Mucosa of stomach (tissue), 1 donor: Measurements from ENCODE around the gene FHAD1.
"Not testable (repeated sequence)": the region's sequence is repeated elsewhere in the genome, so short reads cannot be mapped to it uniquely, and the experiment has no call there.

ENCODE experiments used
- H3K27me3 ChIP-seq: one replicate; pipeline ENCODE4 v1.7.0; 2013; ENCODE audit warnings: mild to moderate bottlenecking, low read length; ENCODE audit not compliant: control insufficient read depth, insufficient read depth
- H3K36me3 ChIP-seq: one replicate; pipeline ENCODE4 v1.7.0; 2013; ENCODE audit warnings: low read length; ENCODE audit not compliant: control insufficient read depth, insufficient read depth
- H3K4me1 ChIP-seq: one replicate; pipeline ENCODE4 v1.7.0; 2013; ENCODE audit warnings: mild to moderate bottlenecking, low read length; ENCODE audit not compliant: control insufficient read depth, insufficient read depth
- H3K4me3 ChIP-seq: one replicate; pipeline ENCODE4 v1.7.0; 2013; ENCODE audit warnings: low read length
- H3K9ac ChIP-seq: one replicate; pipeline ENCODE4 v1.7.0; 2013; ENCODE audit warnings: mild to moderate bottlenecking, low read length, moderate library complexity
- H3K9me3 ChIP-seq: one replicate; pipeline ENCODE4 v1.7.0; 2013; ENCODE audit warnings: mild to moderate bottlenecking, low read length, moderate library complexity; ENCODE audit not compliant: control insufficient read depth
- donor health status: Pancreatic carcinoma.

The FHAD1 gene

DNA sequence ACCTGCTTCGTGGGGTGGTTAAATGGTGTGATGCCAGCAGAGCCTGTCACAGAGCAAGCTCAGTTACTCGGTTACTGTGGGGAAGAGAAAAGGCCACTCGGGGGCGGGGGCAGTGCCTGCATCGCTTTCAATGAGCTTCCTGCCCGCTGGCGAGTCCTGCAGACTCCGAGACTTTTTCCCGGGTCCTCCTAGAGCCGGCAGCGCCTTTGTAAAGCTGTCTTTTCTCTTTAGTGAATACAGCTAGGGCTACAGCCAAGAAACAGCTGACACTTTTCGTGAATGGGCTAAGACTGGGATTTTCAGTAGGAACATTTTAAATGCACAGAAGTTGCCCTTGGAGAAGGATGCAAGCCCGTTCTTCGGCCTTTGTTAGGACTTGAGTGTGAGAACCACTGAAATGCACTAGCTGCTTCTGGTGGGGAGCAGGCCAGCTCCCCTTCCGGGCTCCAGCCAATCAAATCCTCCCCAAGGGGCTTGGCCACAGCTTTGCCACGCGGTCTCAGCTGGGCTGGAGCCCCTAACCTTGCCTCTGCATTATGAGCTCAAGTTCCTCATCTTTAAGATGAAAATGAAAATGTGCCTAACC is 139.2 kb downstream of the FHAD1 start:
- Histone ChIP-seq H3K27me3 (no peaks in the 10 kb centered on the region), H3K9ac (no peak overlapping the region), H3K9me3 (no peaks in the 10 kb centered on the region), H3K36me3 (no peaks in the 10 kb centered on the region), H3K4me1 (no peaks in the 10 kb centered on the region), H3K4me3 (no peak overlapping the region)

DNA sequence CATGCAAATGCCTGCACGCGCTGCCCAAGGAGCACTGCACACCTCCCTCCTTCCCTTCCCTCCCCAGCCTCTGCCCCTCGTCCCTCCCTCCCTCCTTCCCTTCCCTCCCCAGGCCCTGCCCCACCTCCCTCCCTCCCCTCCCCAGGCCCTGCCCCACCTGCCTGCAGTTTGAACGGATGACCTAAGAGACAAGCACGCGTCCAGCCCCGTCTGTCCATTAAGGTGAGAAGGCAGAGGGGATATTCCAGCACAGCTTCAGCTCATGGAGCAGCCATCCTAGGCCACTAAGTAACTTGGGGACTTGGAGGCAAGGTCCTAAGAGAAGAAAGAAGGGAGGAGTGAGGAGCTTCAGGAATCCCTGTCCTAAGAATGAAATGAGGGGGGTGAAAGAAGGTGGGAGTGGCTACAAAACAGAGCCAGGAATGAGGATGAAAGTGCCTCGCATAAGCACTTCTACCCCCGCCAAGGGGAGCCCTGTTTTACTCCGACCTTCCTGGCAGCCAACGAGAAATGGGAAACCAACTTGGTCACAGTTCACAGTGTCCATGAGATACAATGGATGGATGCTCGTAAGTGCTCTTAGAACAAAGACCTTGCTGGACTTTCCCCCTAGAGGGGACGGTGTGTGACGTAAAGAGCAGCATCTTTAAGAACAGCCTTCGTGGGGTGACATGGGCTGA is 141.3 kb downstream of the FHAD1 start:
- Histone ChIP-seq H3K36me3 (no peaks in the 10 kb centered on the region), H3K4me1 (no peaks in the 10 kb centered on the region), H3K9me3 (no peaks in the 10 kb centered on the region), H3K9ac (no peak overlapping the region), H3K27me3 (no peaks in the 10 kb centered on the region), H3K4me3 (no peak overlapping the region)

DNA sequence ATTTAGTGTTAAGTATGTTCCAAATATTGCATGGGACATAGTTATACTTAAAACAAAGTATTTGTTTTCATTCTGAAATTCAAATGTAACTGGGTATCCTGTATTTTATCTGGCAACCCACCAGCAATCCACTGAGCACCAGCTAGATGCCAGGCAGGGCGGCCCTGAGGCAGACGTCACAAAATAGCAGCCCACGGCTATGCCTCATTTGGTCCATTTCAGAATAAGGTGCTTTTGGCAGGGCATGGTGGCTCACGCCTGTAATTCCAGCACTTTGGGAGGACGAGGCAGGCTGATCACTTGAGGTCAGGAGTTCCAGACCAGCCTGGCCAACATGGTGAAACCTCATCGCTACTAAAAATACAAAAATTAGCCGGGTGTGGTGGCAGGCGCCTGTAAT is 142.8 kb downstream of the FHAD1 start:
- not testable (repeated sequence) for H3K4me3 ChIP-seq, H3K36me3 ChIP-seq, H3K27me3 ChIP-seq, H3K9ac ChIP-seq, H3K9me3 ChIP-seq
- H3K4me1 ChIP-seq: peaks cover 13% of the 10 kb centered on the region

DNA sequence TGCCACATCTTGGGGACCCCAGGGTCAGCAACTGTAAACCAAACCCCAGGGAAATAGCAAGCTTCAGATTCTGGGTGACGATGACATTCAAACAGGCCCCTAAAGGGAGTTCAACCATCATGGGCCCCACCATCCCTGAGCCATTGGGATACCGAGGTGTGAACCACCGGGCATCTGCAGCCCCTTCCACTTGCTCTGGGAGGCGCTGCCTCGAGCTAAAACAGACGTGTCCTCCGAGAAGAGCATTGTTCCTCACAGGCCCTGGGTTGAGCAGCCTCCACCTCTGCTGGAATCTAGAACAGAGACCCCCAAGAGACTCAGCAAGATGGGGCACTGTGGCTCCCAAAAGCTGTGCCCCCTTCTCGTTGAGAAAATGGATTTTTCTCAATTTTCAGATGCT is 143.6 kb downstream of the FHAD1 start:
- Histone ChIP-seq H3K36me3 (no peaks in the 10 kb centered on the region), H3K4me3 (no peak overlapping the region), H3K4me1 (peaks cover 13% of the 10 kb centered on the region), H3K9ac (no peak overlapping the region), H3K9me3 (no peaks in the 10 kb centered on the region), H3K27me3 (no peaks in the 10 kb centered on the region)

DNA sequence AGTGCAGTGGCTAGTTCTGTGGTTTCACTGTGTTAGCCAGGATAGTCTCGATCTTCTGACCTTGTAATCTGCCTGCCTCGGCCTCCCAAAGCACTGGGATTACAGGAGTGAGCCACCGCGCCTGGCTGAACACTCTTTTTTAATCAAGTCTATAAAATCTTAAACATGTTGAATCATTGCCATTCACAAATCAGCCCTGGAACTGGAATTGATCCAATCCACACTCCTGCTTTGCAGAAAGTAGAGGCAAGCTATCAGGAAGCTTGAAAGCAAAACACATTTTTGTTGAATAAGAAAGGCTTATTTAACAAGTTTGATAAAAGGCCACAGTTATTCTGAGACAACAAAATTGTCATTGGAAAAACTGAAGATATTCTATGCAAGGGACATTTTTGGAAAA is 144.3 kb downstream of the FHAD1 start:
- H3K36me3 ChIP-seq: no peaks in the 10 kb centered on the region
- no peak overlapping the region for H3K9ac ChIP-seq
- no peak overlapping the region for H3K4me3 ChIP-seq
- no peaks in the 10 kb centered on the region for H3K9me3 ChIP-seq
- H3K4me1 ChIP-seq: peaks cover 13% of the 10 kb centered on the region
- no peaks in the 10 kb centered on the region for H3K27me3 ChIP-seq

DNA sequence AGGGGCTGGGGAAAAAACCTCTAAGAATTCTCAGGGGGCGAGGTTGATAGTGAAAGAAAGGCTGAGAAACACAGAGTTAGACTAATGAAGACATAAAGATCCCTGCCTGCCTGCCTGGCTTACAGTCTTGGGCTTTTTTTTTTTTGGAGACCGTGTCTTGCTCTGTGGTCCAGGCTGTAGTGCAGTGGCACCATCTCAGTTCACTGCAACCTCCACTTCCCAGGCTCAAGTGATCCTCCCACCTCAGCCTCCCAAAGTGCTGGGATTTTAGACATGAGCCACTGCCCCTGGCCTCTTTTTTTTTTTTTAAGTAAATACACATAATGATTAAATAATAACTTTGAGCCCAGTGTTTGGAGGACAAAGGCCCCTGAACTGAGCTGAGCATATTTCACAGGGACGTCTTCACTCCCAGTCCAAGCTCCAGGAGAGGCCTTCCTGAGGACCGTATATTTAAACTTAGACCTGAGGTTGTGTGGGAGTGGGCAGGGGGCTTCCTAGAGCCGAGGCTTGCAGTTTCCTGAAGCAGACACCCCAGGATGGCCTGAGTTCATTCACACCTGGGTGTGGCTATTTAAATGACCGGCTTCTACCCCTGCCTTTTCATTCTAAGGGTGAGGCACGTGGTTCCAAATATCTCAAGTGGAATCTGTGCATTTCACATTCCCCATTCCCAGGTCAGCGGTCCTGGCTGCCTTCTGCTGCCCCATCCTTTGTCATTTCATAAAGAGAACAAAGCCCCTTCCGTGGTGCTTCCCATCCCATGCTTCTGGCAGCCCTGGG is 146.6 kb downstream of the FHAD1 start:
- H3K9ac ChIP-seq: no peak overlapping the region
- no peak overlapping the region for H3K4me3 ChIP-seq
- peaks cover 13% of the 10 kb centered on the region for H3K4me1 ChIP-seq

DNA sequence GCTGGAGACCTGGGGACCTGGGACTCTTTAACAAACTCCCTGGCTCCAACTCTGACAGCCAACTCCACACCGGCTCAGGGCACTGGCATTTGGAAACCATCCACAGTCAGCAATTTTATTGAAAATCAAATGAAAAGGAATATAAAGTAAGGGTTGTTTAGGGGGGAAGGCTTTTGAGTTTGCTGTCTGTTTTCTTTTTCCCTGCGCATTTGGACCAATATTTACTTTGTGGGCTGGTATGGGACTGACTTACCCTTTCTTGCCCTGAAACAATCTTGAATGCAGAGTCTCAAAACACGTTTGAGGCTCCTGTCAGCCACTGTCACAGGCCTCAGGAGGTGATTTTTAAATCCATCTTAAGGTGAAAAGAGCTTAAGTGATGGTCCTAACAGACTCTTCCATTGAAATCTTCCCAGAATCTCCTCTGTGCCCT is 147.3 kb downstream of the FHAD1 start:
- Histone ChIP-seq H3K27me3 (no peaks in the 10 kb centered on the region), H3K4me1 (peaks cover 13% of the 10 kb centered on the region), H3K9ac (no peak overlapping the region), H3K36me3 (no peaks in the 10 kb centered on the region), H3K4me3 (no peak overlapping the region), H3K9me3 (no peaks in the 10 kb centered on the region)

More for the DNA sequence above, 146.6 kb downstream of the FHAD1 start:
- H3K9me3 ChIP-seq: no peaks in the 10 kb centered on the region
- no peaks in the 10 kb centered on the region for H3K36me3 ChIP-seq
- H3K27me3 ChIP-seq: no peaks in the 10 kb centered on the region

DNA sequence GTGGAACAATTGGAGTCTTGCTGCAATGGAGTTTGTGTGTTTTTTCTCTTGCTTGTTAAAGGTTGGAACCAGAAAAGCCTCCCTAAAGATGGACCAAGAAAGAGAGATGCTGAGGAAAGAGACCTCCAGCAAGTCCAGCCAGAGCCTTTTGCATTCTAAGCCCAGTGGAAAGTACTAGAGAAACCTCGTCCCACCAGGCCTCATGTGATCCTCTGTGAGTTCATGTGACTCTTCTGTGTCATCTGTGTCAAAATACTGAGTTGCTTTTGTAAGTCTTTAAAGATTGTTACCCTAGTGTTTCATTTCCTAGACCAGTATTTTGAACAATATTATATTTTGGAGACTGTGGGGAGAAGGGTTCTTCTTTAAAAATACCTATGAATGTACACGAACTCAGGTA is 150.2 kb downstream of the FHAD1 start:
- Histone ChIP-seq H3K9me3 (peaks cover 7% of the 10 kb centered on the region), H3K4me1 (peaks cover 13% of the 10 kb centered on the region), H3K36me3 (peaks cover 4% of the 10 kb centered on the region), H3K9ac (no peak overlapping the region), H3K4me3 (no peak overlapping the region), H3K27me3 (no peaks in the 10 kb centered on the region)

DNA sequence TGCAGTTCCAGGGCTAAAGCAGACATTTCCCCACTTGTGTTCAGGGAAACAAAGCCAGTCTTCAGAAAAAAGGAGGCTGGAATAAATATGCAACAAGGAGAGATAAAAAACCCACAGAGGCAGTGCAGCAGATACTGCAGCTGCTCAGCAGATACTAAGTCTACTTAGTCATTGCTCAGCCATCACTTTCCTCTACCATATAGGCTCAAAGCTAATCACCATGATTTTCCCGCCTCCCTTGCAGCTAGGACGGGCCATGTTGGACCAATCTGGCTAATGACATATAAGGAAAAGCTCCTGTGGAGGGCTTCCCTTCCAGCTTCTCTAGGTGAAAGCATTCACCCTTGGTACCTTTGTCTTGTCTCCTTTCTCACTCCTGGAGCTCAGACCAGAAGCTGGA is 152.7 kb downstream of the FHAD1 start:
- H3K4me3 ChIP-seq: no peak overlapping the region
- peaks cover 7% of the 10 kb centered on the region for H3K9me3 ChIP-seq
- H3K27me3 ChIP-seq: no peaks in the 10 kb centered on the region
- no peak overlapping the region for H3K9ac ChIP-seq
- H3K4me1 ChIP-seq: peaks cover under 1% of the 10 kb centered on the region
- H3K36me3 ChIP-seq: peaks cover 4% of the 10 kb centered on the region

DNA sequence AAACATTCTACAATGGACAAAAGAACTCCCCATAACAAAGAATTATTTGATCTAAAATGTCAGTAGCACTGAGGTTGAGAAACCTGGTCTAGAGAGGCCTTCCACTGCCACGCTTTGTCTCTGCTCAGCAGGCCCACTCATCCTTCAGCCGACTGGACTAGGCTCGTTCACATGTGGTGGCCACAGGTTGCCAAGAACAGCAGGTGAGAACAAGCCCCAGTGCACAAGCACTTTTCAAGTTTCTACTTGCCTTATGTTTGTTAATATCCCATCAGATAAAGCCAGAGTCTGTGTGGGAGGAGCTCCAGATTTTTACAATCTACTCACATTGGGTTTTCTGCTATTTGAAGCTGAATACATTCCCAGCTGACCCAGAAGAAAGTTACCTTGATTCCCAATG is 153.6 kb downstream of the FHAD1 start:
- Histone ChIP-seq H3K4me1 (no peaks in the 10 kb centered on the region), H3K9me3 (peaks cover 7% of the 10 kb centered on the region), H3K36me3 (peaks cover 4% of the 10 kb centered on the region), H3K9ac (no peak overlapping the region), H3K4me3 (no peak overlapping the region), H3K27me3 (no peaks in the 10 kb centered on the region)

DNA sequence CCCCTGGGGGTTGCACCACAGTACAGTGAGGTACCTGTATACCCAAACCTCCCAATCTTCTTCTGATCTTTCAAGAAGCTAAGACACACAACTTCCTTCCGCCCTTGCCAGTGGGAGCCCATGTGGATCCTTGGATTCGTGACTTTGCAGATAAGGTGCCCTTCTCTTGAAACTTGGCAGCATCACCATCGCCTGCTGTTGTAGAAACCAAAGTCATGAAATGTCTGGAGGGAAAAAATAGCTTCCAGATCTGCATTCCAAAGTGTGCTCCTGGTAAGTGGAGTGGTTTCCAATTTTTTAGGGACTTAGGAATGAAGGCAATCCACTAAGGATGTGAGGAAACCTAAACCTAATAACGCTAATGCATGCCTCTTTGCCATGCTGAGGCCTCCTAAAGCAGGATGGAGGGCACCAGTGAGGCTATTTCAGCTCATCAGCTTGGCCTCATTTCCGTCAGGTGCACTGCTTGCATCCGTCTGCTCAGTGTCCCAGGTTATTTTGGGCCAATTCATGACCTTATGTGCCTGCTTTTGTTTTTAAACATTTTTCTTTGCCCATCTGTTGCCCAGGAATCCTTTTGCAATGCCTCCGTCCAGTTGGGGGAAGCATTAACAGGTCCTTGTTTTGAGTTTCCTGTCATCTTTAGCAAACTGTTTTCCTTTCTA is 154.5 kb downstream of the FHAD1 start:
- H3K9ac ChIP-seq: no peak overlapping the region
- no peaks in the 10 kb centered on the region for H3K4me1 ChIP-seq
- H3K27me3 ChIP-seq: no peaks in the 10 kb centered on the region
- peaks cover 7% of the 10 kb centered on the region for H3K9me3 ChIP-seq
- H3K36me3 ChIP-seq: peaks cover 4% of the 10 kb centered on the region
- H3K4me3 ChIP-seq: no peak overlapping the region
